ENCODE results near the gene AAK1. TPM values are rescaled to one million over a fixed set of nuclear protein-coding genes. Genes with fewer than 3 reads are reported as not detected.

Gene AAK1
- total RNA-seq, 1 experiment from 2014 or later, result 52.0 TPM

GRCh38 chr2:69491864-69492263, 151.7 kb downstream of the AAK1 start:
- no peak for DNase-seq (ENCODE audit: low read depth)

- no peak for DNase-seq (ENCODE audit: low read depth)
Measured at GRCh38 chr2:69490486-69490885, 153.1 kb downstream of the AAK1 start.

GRCh38 chr2:69489793-69490192, 153.7 kb downstream of the AAK1 start:
- DNase-seq (ENCODE audit: low read depth), result no peak

- no peak for DNase-seq (ENCODE audit: low read depth)
Measured at GRCh38 chr2:69483696-69484095, 159.8 kb downstream of the AAK1 start.

- no peak for DNase-seq (ENCODE audit: low read depth)
Measured at GRCh38 chr2:69483024-69483423, 160.5 kb downstream of the AAK1 start.

- no peak for DNase-seq (ENCODE audit: low read depth)
Measured at GRCh38 chr2:69482471-69482870, 161.1 kb downstream of the AAK1 start.

- no peak for DNase-seq (ENCODE audit: low read depth)
Measured at GRCh38 chr2:69481421-69481820, 162.1 kb downstream of the AAK1 start.

- DNase-seq (ENCODE audit: low read depth), result no peak
Measured at GRCh38 chr2:69477627-69478026, 165.9 kb downstream of the AAK1 start.

- DNase-seq (ENCODE audit: low read depth), result no peak
Measured at GRCh38 chr2:69474688-69475087, 168.9 kb downstream of the AAK1 start.

GRCh38 chr2:69471793-69472192, 171.7 kb downstream of the AAK1 start:
- DNase-seq (ENCODE audit: low read depth), result no peak

- DNase-seq (ENCODE audit: low read depth), result no peak
Measured at GRCh38 chr2:69470911-69471310, 172.6 kb downstream of the AAK1 start.

GRCh38 chr2:69469784-69470183, 173.8 kb downstream of the AAK1 start:
- no peak for DNase-seq (ENCODE audit: low read depth)

- DNase-seq (ENCODE audit: low read depth), result no peak
Measured at GRCh38 chr2:69469375-69469774, 174.2 kb downstream of the AAK1 start.

- DNase-seq (ENCODE audit: low read depth), result no peak
Measured at GRCh38 chr2:69466728-69467127, 176.8 kb downstream of the AAK1 start.

GRCh38 chr2:69465513-69466456, 177.8 kb downstream of the AAK1 start:
- DNase-seq (ENCODE audit: low read depth), result no peak

GRCh38 chr2:69464575-69464974, 179.0 kb downstream of the AAK1 start:
- DNase-seq (ENCODE audit: low read depth), result no peak

GRCh38 chr2:69462780-69463179, 180.8 kb downstream of the AAK1 start:
- no peak for DNase-seq (ENCODE audit: low read depth)

GRCh38 chr2:69461404-69461803, 182.1 kb downstream of the AAK1 start:
- no peak for DNase-seq (ENCODE audit: low read depth)

- no peak for DNase-seq (ENCODE audit: low read depth)
Measured at GRCh38 chr2:69459936-69460335, 183.6 kb downstream of the AAK1 start.

- DNase-seq (ENCODE audit: low read depth), result no peak
Measured at GRCh38 chr2:69456950-69457445, 186.5 kb downstream of the AAK1 start.

- DNase-seq (ENCODE audit: low read depth), result no peak
Measured at GRCh38 chr2:69456154-69456553, 187.4 kb downstream of the AAK1 start.

- DNase-seq (ENCODE audit: low read depth), result no peak
Measured at GRCh38 chr2:69454976-69455375, 188.6 kb downstream of the AAK1 start.

- DNase-seq (ENCODE audit: low read depth), result no peak
Measured at GRCh38 chr2:69453475-69454129, 189.9 kb downstream of the AAK1 start.
